Neuron (in vitro differentiated cells): ENCODE measurements around the gene SCYGR4.
A peak's percentile ranks its signal among the peaks of the same experiment; 100 is the strongest.
"Not testable (repeated sequence)": the region's sequence is repeated elsewhere in the genome, so short reads cannot be mapped to it uniquely, and the experiment has no call there.

Experiments used
- H2AFZ ChIP-seq: one replicate; pipeline ENCODE4 v1.6.1; 2013; ENCODE audit warnings: low read depth, mild to moderate bottlenecking, inconsistent platforms, low read length, moderate library complexity
- H3K27me3 ChIP-seq: one replicate; pipeline ENCODE4 v1.6.1; 2013; ENCODE audit warnings: low read length; ENCODE audit not compliant: insufficient read depth
- H3K36me3 ChIP-seq: one replicate; pipeline ENCODE4 v1.6.1; 2013; ENCODE audit warnings: low read length; ENCODE audit not compliant: insufficient read depth
- H3K4me1 ChIP-seq: one replicate; pipeline ENCODE4 v1.6.1; 2013; ENCODE audit warnings: low read length; ENCODE audit not compliant: insufficient read depth
- H3K4me3 ChIP-seq: 2 replicates; pipeline ENCODE4 v1.5.1; 2013; ENCODE audit warnings: mild to moderate bottlenecking, low read length, moderate library complexity
- H3K9me3 ChIP-seq: one replicate; pipeline ENCODE4 v1.6.1; 2013; ENCODE audit warnings: low read length

The SCYGR4 gene

DNA sequence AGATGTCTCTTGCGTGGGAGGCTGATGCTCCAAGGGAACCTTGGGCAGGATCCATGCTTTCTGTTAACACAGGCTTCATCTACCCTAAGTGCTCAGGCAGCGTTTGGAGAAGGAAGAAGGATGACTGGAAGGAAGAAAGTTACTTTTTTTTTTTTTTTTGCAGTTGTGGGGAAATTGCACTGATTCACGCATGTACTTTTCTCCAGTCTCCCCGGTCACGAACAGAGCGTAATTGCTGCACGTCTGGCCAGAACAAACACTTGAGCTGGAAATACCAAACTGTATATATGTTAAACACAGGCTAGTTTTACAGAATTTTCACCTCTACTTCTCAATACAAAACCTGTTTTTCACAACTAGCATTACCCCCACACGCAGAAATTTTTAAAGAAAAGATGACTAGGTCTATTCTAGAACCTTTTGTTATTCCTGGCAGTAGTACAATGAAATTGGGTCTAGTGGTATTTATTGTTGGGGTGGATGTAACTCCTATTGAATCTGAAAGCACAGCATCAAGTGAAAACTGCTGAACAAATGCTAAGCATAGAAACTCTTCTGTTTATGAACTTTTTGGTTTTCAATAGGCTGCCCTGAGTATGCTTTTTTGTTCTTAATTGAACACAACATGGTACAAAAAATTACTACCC is 40.0 kb downstream of the SCYGR4 start:
- Histone ChIP-seq H3K27me3 (no peaks in the 10 kb centered on the region), H2AFZ (no peak overlapping the region), H3K9me3 (no peaks in the 10 kb centered on the region), H3K36me3 (no peaks in the 10 kb centered on the region), H3K4me3 (no peak overlapping the region), H3K4me1 (peaks cover 6% of the 10 kb centered on the region)

GRCh38 chr2:227661025-227661649 is 43.8 kb downstream of the SCYGR4 start:
- no peaks in the 10 kb centered on the region for H3K27me3 ChIP-seq
- no peaks in the 10 kb centered on the region for H3K36me3 ChIP-seq
- no peaks in the 10 kb centered on the region for H3K9me3 ChIP-seq
- no peak overlapping the region for H3K4me3 ChIP-seq
- peak overlapping the region; percentile 69 for H2AFZ ChIP-seq
- peaks cover 6% of the 10 kb centered on the region for H3K4me1 ChIP-seq

DNA sequence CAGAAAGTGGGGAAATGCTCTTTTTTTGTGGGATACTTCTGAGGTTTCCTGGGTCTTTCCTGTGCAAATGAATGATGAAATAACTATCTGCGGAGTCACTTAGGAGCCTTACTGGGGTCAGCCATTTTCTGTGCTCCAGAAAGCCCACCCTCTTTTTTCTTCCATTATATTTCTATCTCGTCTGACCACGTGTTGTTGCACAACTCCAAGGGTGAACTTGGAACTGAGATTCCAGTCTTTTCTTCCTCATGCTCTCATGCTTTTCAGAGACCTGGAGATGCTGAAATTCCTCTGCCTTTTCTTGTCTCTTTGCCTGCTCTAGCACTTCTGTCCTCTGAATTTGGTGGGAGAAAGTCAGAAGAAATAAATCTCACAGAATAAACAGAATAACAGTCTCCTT is 44.5 kb downstream of the SCYGR4 start:
- no peaks in the 10 kb centered on the region for H3K36me3 ChIP-seq
- H2AFZ ChIP-seq: no peak overlapping the region
- H3K27me3 ChIP-seq: no peaks in the 10 kb centered on the region
- H3K4me3 ChIP-seq: no peak overlapping the region
- H3K4me1 ChIP-seq: peaks cover 6% of the 10 kb centered on the region
- no peaks in the 10 kb centered on the region for H3K9me3 ChIP-seq

DNA sequence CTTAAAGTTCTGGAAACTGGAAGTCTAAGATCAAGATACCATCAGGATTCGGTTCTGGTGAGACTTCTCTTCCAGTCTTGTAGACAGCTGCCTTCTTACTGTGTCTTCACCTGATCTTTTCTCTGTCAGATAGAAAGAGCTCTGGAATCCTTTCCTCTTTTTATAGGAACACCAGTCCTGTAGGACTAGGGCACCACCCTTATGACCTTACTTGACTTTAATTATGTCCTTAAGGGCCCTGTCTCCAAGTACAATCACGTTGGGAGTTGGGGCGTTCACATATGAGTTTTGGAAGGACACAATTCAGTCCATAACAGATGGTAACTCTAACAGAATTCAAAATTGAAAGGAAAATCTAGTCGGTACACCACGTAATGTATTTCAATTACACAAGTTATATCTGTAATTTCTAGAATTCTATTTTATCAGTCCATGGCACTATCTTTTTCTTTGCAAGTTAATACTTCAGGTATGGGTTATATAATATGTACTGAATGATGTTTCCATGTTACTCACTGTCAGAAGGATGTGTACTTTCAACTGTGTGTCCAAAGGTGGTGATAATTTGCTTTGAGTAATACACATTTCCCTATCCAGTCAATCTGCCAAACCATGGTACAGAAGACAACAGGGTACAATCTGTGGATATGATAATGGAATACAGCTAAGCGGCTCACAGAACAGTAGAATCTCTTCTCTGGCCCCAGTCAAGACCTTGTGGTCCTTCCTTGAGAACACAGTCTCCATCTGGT is 48.1 kb downstream of the SCYGR4 start:
- no peak overlapping the region for H2AFZ ChIP-seq
- no peak overlapping the region for H3K4me3 ChIP-seq
- no peaks in the 10 kb centered on the region for H3K36me3 ChIP-seq
- H3K27me3 ChIP-seq: no peaks in the 10 kb centered on the region
- no peaks in the 10 kb centered on the region for H3K9me3 ChIP-seq
- peaks cover 6% of the 10 kb centered on the region for H3K4me1 ChIP-seq

GRCh38 chr2:227666631-227667170 is 49.4 kb downstream of the SCYGR4 start, which contains the start of gene SCYGR5:
Gene SCYGR5 (plus strand): TSS chr2:227666804. CDS start chr2:227666804, 0 bp downstream.
- not testable (repeated sequence) for H3K27me3 ChIP-seq, H2AFZ ChIP-seq, H3K4me3 ChIP-seq, H3K4me1 ChIP-seq, H3K36me3 ChIP-seq, H3K9me3 ChIP-seq
